GM23248 (cell line): ENCODE data around the gene ACTL9.

ENCODE experiments used
- EZH2 ChIP-seq: fragments of 200-600 bp; sonication (generic); IDR thresholded peaks from 2 replicates; pipeline ENCODE4 v1.6.1; 2018; ENCODE audit warnings: antibody characterized with exemption, mild to moderate bottlenecking; ENCODE audit not compliant: insufficient read depth, poor library complexity, severe bottlenecking
- EZH2phosphoT487 ChIP-seq: fragments of 200-600 bp; sonication (generic); IDR thresholded peaks from 2 replicates; pipeline ENCODE4 v1.6.1; 2018; ENCODE audit warnings: antibody characterized with exemption, moderate library complexity, mild to moderate bottlenecking, low read depth; ENCODE audit not compliant: insufficient read depth

GRCh38 chr19:8722032-8722431, 23.4 kb upstream of the ACTL9 start:
- TF ChIP-seq EZH2, result no peak
- no peak for TF ChIP-seq EZH2phosphoT487
